ENCODE measurements around the gene TRIM44.

DNA sequence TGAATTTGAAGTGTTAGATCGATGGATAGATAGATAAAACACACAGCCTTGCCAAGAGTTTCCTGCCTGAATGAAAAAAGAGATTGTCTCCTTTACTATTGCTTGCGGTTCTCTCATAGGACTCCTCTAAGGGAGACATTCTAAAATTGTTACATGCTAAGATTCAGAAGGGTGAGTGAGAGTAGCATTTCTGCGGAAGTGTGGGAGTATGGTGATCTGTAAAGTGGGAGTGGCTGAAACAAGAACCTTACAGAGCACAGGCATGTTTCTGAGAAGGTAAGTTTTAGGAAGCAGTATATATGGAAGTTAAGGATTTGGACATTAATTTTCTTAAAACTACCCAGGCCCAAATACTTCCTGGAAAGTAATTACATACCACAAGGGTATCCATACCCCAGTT, 139.6 kb downstream of the TRIM44 start:
- TF ChIP-seq ZFX (IDR thresholded peaks at IDR 0.05) (no peak), EZH2phosphoT487 (IDR thresholded peaks at IDR 0.05; ENCODE audit: borderline replicate concordance) (no peak)
- TF ChIP-seq, protein P1, sequence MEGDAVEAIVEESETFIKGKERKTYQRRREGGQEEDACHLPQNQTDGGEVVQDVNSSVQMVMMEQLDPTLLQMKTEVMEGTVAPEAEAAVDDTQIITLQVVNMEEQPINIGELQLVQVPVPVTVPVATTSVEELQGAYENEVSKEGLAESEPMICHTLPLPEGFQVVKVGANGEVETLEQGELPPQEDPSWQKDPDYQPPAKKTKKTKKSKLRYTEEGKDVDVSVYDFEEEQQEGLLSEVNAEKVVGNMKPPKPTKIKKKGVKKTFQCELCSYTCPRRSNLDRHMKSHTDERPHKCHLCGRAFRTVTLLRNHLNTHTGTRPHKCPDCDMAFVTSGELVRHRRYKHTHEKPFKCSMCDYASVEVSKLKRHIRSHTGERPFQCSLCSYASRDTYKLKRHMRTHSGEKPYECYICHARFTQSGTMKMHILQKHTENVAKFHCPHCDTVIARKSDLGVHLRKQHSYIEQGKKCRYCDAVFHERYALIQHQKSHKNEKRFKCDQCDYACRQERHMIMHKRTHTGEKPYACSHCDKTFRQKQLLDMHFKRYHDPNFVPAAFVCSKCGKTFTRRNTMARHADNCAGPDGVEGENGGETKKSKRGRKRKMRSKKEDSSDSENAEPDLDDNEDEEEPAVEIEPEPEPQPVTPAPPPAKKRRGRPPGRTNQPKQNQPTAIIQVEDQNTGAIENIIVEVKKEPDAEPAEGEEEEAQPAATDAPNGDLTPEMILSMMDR (IDR thresholded peaks at IDR 0.05 in 2 of 3, conservative IDR thresholded peaks at IDR 0.05 in 1 of 3; ENCODE audit: borderline replicate concordance in 1 of 3, insufficient read depth in 1 of 3, low read depth in 2 of 3, low read length in 2 of 3) = no peak
- TF ChIP-seq, protein P2, sequence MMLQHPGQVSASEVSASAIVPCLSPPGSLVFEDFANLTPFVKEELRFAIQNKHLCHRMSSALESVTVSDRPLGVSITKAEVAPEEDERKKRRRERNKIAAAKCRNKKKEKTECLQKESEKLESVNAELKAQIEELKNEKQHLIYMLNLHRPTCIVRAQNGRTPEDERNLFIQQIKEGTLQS (IDR thresholded peaks at IDR 0.05) = no peak
- TF ChIP-seq, protein P3, sequence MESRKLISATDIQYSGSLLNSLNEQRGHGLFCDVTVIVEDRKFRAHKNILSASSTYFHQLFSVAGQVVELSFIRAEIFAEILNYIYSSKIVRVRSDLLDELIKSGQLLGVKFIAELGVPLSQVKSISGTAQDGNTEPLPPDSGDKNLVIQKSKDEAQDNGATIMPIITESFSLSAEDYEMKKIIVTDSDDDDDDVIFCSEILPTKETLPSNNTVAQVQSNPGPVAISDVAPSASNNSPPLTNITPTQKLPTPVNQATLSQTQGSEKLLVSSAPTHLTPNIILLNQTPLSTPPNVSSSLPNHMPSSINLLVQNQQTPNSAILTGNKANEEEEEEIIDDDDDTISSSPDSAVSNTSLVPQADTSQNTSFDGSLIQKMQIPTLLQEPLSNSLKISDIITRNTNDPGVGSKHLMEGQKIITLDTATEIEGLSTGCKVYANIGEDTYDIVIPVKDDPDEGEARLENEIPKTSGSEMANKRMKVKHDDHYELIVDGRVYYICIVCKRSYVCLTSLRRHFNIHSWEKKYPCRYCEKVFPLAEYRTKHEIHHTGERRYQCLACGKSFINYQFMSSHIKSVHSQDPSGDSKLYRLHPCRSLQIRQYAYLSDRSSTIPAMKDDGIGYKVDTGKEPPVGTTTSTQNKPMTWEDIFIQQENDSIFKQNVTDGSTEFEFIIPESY (IDR thresholded peaks at IDR 0.05; ENCODE audit: extremely low read depth, insufficient replicate concordance, low read length) = no peak
- TF ChIP-seq, protein P4, sequence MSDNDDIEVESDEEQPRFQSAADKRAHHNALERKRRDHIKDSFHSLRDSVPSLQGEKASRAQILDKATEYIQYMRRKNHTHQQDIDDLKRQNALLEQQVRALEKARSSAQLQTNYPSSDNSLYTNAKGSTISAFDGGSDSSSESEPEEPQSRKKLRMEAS (IDR thresholded peaks at IDR 0.05) = no peak

Data from HCT116 (cell line).